HEK293 (cell line): ENCODE measurements around the gene PRKCA.

Experiments
- KLF16 ChIP-seq: fragments of 450-650 bp; formaldehyde crosslinking; IDR thresholded peaks from 2 replicates; pipeline ENCODE4 v1.5.1; 2017; ENCODE audit warnings: missing biosample characterization, missing genetic modification characterization
- ZEB2 ChIP-seq: fragments of 450-650 bp; formaldehyde crosslinking; IDR thresholded peaks from 2 replicates; pipeline ENCODE4 v1.5.1; 2016; ENCODE audit warnings: missing biosample characterization, missing genetic modification characterization
- ZNF140 ChIP-seq: fragments of 450-650 bp; formaldehyde crosslinking; IDR thresholded peaks from 2 replicates; pipeline ENCODE4 v1.5.1; 2016; ENCODE audit warnings: missing biosample characterization, missing genetic modification characterization
- ZNF529 ChIP-seq: fragments of 450-650 bp; formaldehyde crosslinking; IDR thresholded peaks from 2 replicates; pipeline ENCODE4 v1.5.1; 2017; ENCODE audit warnings: missing genetic modification characterization, missing biosample characterization; ENCODE audit not compliant: insufficient replicate concordance
- TF ChIP-seq, protein P1 (sequence below): fragments of 450-650 bp; formaldehyde crosslinking; IDR thresholded peaks from 2 replicates; pipeline ENCODE4 v1.5.1; 2016; ENCODE audit warnings: missing biosample characterization, missing genetic modification characterization

DNA sequence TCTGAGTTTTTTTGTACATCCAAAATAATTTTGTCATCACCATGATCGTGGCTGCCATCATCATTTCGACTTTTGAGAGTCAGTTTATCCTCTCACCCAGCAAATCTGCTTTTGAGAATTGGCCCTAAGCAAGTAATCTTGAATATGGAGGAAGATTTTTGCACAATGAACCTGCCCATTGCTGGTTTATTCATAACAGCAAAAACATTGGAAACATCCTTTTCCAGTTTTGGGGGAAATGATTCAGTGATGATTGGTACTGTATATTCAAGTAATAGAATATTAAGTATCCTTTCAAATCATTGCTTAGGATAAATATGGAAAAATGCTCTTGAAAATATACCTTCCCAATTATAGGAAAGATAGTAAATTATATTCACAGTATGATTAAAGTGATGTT lies 53.1 kb downstream of the PRKCA start:
- TF ChIP-seq KLF16 (no peak), ZNF140 (no peak), ZEB2 (tag by site-specific recombination) (no peak; the same call in 1 of the 2 replicates), ZNF529 (tag by site-specific recombination) (no peak)
- TF ChIP-seq, protein P1, sequence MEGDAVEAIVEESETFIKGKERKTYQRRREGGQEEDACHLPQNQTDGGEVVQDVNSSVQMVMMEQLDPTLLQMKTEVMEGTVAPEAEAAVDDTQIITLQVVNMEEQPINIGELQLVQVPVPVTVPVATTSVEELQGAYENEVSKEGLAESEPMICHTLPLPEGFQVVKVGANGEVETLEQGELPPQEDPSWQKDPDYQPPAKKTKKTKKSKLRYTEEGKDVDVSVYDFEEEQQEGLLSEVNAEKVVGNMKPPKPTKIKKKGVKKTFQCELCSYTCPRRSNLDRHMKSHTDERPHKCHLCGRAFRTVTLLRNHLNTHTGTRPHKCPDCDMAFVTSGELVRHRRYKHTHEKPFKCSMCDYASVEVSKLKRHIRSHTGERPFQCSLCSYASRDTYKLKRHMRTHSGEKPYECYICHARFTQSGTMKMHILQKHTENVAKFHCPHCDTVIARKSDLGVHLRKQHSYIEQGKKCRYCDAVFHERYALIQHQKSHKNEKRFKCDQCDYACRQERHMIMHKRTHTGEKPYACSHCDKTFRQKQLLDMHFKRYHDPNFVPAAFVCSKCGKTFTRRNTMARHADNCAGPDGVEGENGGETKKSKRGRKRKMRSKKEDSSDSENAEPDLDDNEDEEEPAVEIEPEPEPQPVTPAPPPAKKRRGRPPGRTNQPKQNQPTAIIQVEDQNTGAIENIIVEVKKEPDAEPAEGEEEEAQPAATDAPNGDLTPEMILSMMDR (tag by site-specific recombination): no peak
